OCI-LY3 (cell line): Measurements from ENCODE around the gene MRNIP.

ENCODE experiments used
- H2AFZ ChIP-seq: fragments of 200-600, 300-600 bp; shearing (Covaris generic); 2 replicates; pipeline ENCODE4 v1.6.0; 2014; ENCODE audit warnings: antibody characterized with exemption, low read depth, low read length
- H3K27ac ChIP-seq: fragments of 200-600, 300-600 bp; sonication (generic); 2 replicates; pipeline ENCODE4 v1.5.1; 2014; ENCODE audit warnings: mild to moderate bottlenecking, low read length, moderate library complexity, mixed read lengths
- H3K27me3 ChIP-seq: fragments of 200-600, 300-600 bp; sonication (generic); 2 replicates; pipeline ENCODE4 v1.6.1; 2014; ENCODE audit warnings: low read depth, low read length, mixed read lengths
- H3K36me3 ChIP-seq: fragments of 200-600, 300-600 bp; sonication (generic); replicated peaks from 2 replicates; pipeline ENCODE3; 2014; ENCODE audit warnings: low read depth, low read length, mixed read lengths
- H3K4me1 ChIP-seq: fragments of 300-600, 200-600 bp; sonication (generic); 2 replicates; pipeline ENCODE4 v1.6.1; 2014; ENCODE audit warnings: low read length, mixed read lengths
- H3K4me2 ChIP-seq: fragments of 200-600, 300-600 bp; sonication (generic); 2 replicates; pipeline ENCODE4 v1.6.1; 2014; ENCODE audit warnings: low read length, mixed read lengths
- H3K4me3 ChIP-seq: fragments of 300-600, 200-600 bp; sonication (generic); 2 replicates; pipeline ENCODE4 v1.5.1; 2014; ENCODE audit warnings: antibody characterized with exemption, mild to moderate bottlenecking, low read length, moderate library complexity
- H3K79me2 ChIP-seq: fragments of 300-600, 200-600 bp; shearing (Covaris generic); 2 replicates; pipeline ENCODE4 v1.6.1; 2014; ENCODE audit warnings: mild to moderate bottlenecking, low read length, mixed read lengths
- H3K9ac ChIP-seq: fragments of 300-600, 200-600 bp; shearing (Covaris generic); 2 replicates; pipeline ENCODE4 v1.6.0; 2014; ENCODE audit warnings: mild to moderate bottlenecking, low read length, moderate library complexity
- H3K9me3 ChIP-seq: fragments of 200-600, 300-600 bp; shearing (Covaris generic); 2 replicates; pipeline ENCODE4 v1.6.1; 2014; ENCODE audit warnings: low read length, mixed read lengths; ENCODE audit not compliant: insufficient read depth
- H4K20me1 ChIP-seq: fragments of 200-600, 300-600 bp; sonication (generic); 2 replicates; pipeline ENCODE4 v1.6.1; 2016; ENCODE audit warnings: low read length, mixed read lengths; ENCODE audit not compliant: insufficient read depth
- CTCF ChIP-seq: fragments of 200-600, 300-600 bp; sonication (generic); IDR thresholded peaks from 2 replicates; pipeline ENCODE4 v1.5.1; 2014; ENCODE audit warnings: antibody characterized with exemption, low read length, low read depth
- EZH2phosphoT487 ChIP-seq: fragments of 200-600 bp; shearing (Covaris generic); IDR thresholded peaks from 2 replicates; pipeline ENCODE4 v1.6.1; 2018; ENCODE audit warnings: antibody characterized with exemption, mixed run types, low read depth

Gene MRNIP

DNA sequence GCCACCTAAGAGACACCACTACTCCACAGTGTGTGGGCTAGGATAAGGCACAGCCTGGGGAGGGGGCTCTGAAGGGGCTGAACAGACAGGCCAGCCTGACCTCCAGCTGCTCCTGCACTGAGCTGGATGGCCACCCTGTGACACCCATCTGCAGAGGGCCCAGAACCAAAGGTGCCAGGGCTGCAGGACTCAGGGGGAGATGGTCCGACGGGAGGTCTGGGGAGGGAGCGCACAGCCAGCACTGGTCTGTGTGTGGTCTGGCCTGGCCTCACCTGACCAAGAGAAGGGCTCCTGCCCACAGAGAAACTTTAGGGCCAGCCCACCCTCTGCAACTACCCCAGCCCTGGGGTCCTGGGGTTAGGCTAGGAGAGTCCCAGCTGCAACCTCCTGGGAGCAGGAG, 64.0 kb downstream of the MRNIP start:
- Histone ChIP-seq H2AFZ (no peak overlapping the region), H3K9ac (0 out of 2 replicates have a peak overlapping the region, but pooled peaks have one; percentile 76), H3K9me3 (no peaks in the 10 kb centered on the region), H4K20me1 (no peaks in the 10 kb centered on the region), H3K4me1 (peaks cover 14% of the 10 kb centered on the region), H3K27me3 (no peaks in the 10 kb centered on the region), H3K27ac (no peak overlapping the region), H3K4me3 (peak overlapping the region; percentile 90), H3K36me3 (peaks cover 17% of the 10 kb centered on the region), H3K4me2 (peak overlapping the region; percentile 83), H3K79me2 (no peaks in the 10 kb centered on the region)
- TF ChIP-seq EZH2phosphoT487 (no peak), CTCF (no peak)

DNA sequence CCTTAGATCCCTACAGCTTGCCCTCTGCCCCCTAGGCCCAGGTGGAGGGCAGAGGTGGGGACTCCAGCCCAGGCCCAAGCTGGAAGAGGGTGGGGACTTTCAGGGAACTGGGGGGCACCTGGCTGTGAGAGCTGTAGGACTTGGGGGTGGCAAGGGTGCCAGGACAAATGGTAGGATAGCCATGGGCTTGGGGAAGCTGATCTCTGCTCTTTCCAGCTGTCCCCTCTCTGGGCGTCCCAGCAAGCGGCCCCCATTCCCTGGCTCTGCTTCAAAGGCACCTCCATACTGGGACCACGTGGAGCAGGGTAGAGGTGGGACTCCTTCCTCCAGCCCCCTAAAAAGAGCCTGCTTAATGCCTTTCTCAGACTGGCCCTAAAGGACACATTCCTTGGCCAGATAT, 64.4 kb downstream of the MRNIP start:
- H4K20me1 ChIP-seq = no peaks in the 10 kb centered on the region
- H3K4me1 ChIP-seq = peaks cover 14% of the 10 kb centered on the region
- no peaks in the 10 kb centered on the region for H3K79me2 ChIP-seq
- no peaks in the 10 kb centered on the region for H3K27me3 ChIP-seq
- H3K4me3 ChIP-seq = no peak overlapping the region
- H3K36me3 ChIP-seq = peaks cover 13% of the 10 kb centered on the region
- H3K9me3 ChIP-seq = no peaks in the 10 kb centered on the region
- no peak overlapping the region for H2AFZ ChIP-seq
- no peak overlapping the region for H3K9ac ChIP-seq
- no peak overlapping the region for H3K27ac ChIP-seq
- TF ChIP-seq CTCF (no peak), EZH2phosphoT487 (no peak)
- H3K4me2 ChIP-seq = no peak overlapping the region

GRCh38 chr5:179793468-179794139, 65.0 kb downstream of the MRNIP start, which contains the start of gene LTC4S:
TSS of gene LTC4S (plus strand) at chr5:179793986. CDS start at chr5:179794081, 95 bp downstream.
- H3K79me2 ChIP-seq = no peaks in the 10 kb centered on the region
- H3K9me3 ChIP-seq = no peaks in the 10 kb centered on the region
- H3K4me3 ChIP-seq = peak within 1 kb of the TSS; percentile 90
- TF ChIP-seq CTCF = no peak
- no peak for TF ChIP-seq EZH2phosphoT487
- peak within 1 kb of the TSS; percentile 83 for H3K4me2 ChIP-seq
- peaks cover 8% of the 10 kb centered on the region for H3K36me3 ChIP-seq
- peaks cover 14% of the 10 kb centered on the region for H3K4me1 ChIP-seq
- H3K27ac ChIP-seq = no peak within 1 kb of the TSS
- H4K20me1 ChIP-seq = no peaks in the 10 kb centered on the region
- no peaks in the 10 kb centered on the region for H3K27me3 ChIP-seq
- H3K9ac ChIP-seq = 0 out of 2 replicates have a peak within 1 kb of the TSS, but pooled peaks have one; percentile 76
- H2AFZ ChIP-seq = no peak within 1 kb of the TSS

GRCh38 chr5:179792612-179793467, 65.8 kb downstream of the MRNIP start:
- Histone ChIP-seq H4K20me1 (no peaks in the 10 kb centered on the region), H3K4me2 (no peak overlapping the region)
- TF ChIP-seq CTCF (no peak), EZH2phosphoT487 (no peak)

More at GRCh38 chr5:179792612-179793467, 65.8 kb downstream of the MRNIP start:
- Histone ChIP-seq H3K27me3 (no peaks in the 10 kb centered on the region), H3K36me3 (peaks cover 2% of the 10 kb centered on the region), H3K4me3 (no peak overlapping the region), H3K79me2 (no peaks in the 10 kb centered on the region), H3K9me3 (no peaks in the 10 kb centered on the region), H3K27ac (no peak overlapping the region), H3K9ac (no peak overlapping the region), H2AFZ (no peak overlapping the region), H3K4me1 (peaks cover 14% of the 10 kb centered on the region)
